HCEC 1CT (cell line): Measurements from ENCODE around the gene RIMS1.
A peak's percentile ranks its signal among the peaks of the same experiment; 100 is the strongest.

Source experiments
- DNase-seq: peaks from one replicate; pipeline ENCODE4 v3.0.0-alpha.2; 2017

RIMS1 gene

DNA sequence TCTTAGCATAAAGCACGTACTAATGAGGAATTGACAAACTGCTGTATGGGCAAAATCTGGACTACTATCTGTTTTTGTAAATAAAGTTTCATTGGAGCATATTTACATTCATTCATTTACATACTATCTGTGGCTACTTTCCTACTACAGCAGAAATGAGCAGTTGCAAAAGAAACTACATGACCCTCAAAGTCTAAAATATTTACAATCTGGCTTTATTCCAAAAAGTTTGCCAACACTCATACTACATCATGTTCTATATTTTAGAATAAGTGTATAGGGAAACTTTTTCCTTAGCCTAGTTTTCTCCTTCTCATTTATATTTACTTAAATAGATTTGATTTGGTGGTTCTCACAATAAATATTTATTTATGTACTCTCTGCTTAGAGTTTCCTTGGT, 208.2 kb downstream of the RIMS1 start:
- no peak for DNase-seq

DNA sequence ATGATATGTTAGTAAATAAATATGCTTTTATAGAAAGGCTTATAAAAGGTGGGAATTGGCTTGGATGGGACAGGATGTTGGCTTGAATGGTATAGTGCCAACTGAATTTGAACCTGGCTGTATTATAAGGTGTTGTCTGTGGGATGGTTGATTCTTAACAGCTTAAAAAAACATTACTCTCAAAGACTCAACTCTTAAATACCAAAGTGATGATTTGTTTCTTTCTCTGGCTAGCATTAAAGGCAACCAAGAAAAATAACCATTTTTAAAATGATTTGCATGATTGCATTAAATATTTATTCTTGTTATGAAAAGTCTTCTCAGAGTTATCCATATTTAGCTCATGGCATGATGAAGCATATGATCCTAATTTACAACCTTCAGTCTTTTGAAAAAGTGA, 216.2 kb downstream of the RIMS1 start:
- DNase-seq, result no peak

DNA sequence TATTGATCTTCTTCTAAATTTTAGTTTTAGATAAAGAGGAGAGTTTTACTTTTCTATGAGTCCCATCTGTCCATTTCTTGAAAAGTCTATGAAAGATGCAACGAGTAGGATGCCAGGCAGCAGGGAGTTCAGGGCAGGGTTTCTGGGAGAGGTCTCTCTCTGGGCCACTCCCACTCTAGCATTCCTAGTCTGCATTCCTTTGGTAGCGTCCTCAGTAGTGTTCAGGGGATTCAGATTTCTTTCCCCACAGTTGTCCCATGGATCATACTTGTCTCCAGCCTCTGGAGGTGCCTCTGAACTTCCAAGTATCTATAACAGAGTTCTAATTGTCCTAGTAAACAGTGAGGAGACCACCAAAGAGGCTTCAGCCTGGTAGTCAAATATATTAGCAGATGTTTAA, 225.3 kb downstream of the RIMS1 start:
- DNase-seq, result no peak

DNA sequence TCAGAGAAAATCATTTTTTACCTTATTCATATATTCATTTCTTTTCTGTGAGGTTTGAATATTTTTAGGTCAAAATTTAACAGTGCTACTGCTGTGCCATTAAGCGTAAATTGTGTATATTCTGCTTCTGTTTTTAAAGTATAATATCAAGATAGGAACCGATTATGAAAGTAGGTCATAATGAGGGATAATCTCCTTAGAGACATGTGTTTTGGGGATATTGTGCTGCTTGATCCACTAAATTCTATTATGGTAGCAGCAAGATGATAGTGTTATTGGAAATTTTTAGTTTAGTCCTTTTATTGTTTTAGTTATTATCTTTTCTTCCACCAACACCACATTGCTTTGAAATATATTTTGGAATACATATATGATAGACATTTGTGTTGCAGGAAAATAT, 244.0 kb downstream of the RIMS1 start:
- DNase-seq, result no peak

DNA sequence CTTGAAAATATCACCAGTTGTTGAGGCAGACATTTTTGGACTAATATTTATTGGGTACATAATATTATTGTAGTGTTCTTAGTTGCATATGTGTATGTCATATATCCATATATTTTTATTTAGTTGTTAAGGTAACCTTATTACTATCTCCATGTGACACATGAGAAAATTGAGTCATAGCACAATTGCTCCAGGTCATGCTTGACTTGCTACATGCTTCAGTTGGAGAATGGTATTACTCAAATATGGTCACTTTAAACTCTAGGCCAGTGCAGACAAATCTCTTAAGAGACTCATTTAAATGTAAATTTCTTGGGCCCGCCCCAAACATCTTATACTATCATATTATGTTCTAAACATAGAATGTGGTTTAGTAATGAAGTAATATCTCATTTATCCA, 246.1 kb downstream of the RIMS1 start:
- no peak for DNase-seq

DNA sequence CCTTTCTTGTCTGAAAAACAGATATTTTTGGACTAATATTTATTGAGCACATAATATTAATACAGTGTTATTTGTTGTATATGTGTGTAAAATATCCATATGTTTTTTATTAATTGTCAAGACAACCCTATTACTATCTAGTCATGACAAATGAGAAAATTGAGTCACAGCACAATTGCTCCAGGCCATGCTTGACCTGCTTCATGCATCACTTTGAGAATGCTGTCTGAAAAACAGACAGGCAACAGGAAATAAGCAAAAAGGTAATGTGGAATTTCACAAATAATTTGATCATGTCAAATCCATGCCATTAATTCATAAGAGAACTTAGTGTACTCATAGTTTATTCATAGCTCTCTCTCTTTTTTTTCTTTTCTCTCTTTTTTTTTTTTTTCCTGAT, 246.5 kb downstream of the RIMS1 start:
- no peak for DNase-seq

DNA sequence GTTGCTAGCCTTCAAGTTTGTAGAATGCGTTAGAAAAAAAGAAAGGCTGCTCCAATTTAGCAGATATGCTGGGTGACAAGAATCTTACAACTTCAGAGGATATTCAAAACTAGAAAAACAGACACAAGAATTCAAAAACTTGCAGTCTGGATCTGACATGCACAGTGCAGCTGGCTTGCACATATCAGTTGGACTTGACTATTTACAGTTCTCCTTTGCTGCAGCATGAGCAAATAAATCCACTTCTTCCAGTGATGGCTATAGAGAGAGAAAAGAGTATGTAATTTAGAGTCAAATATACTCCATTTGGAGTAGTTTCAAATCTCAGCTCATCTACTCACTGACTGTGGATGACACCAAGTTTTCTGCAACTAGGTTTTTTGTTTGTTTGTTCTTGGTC, 247.0 kb downstream of the RIMS1 start:
- no peak for DNase-seq

DNA sequence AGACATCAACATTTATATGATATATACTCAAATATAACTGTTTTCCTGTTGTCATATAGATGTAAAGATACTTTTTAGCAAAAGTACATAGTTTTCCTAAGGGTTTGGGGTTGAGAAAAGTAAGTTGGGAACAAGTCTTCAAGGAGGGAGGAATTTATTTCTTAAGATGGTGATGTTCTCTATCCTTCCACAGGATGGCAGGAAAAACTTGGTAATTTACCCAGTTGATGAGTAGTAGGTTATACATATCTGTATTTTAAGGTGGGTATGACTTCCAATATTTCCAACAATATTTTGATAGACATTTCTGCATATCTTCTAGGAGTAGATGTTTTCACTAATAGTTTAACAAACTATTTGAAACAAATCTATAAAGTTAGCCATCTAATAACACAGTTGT, 254.4 kb downstream of the RIMS1 start:
- peak; percentile 5 for DNase-seq

DNA sequence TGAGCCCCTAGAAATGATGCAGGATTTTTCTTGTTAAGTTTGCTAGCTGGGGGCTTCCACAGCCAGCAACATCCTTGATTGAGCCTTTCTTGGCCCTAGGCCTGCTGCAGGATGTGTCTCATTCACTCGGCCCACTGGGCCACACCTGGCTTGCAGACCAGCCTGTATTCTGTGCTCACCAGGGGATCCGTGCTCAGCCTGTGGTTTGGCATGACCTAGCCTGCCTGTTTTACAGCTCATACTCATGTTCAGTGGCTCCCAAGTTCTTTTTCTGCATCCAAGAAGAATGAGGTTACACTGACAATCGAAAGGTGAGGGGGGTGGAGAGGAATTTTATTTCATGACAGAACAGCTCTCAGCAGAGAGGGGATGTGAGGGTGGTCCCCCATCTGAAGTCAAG, 263.4 kb downstream of the RIMS1 start:
- DNase-seq, result no peak

DNA sequence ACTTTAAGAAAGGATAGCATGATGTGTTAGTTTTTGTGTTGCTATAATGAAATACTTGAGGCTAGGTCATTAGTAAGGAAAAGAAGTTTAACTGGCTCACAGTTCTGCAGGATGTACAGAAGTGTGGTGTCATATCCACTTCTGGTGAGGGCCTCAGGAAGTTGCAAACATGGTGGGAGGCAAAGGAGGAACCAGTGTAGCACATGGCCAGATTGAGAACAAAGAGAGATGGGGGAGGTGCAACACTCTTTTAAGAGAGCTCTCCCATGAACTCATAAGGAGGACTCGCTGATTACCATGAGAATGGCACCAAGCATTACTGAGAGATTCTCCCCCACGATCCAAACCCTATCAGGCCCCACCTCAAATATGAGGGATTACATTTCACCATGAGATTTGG, 265.4 kb downstream of the RIMS1 start:
- no peak for DNase-seq

DNA sequence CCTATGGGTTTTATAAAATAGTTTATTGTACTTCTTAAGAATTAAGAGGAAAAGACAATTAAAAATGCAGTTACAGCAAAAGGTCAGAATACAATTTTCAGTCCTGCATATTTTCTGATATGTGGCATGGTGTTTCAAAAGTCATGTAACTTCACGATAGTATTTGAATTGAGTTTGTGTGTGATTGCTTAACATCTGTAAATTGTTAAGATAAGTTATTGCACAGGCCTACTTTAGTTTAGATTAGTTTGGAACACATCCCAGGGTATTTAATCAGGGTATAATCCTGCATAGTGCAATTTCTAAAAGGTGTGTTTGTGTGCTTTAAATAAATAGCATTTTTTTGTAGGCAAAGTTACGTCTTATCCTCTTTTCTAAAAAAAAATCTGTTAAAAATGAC, 289.6 kb downstream of the RIMS1 start:
- no peak for DNase-seq

DNA sequence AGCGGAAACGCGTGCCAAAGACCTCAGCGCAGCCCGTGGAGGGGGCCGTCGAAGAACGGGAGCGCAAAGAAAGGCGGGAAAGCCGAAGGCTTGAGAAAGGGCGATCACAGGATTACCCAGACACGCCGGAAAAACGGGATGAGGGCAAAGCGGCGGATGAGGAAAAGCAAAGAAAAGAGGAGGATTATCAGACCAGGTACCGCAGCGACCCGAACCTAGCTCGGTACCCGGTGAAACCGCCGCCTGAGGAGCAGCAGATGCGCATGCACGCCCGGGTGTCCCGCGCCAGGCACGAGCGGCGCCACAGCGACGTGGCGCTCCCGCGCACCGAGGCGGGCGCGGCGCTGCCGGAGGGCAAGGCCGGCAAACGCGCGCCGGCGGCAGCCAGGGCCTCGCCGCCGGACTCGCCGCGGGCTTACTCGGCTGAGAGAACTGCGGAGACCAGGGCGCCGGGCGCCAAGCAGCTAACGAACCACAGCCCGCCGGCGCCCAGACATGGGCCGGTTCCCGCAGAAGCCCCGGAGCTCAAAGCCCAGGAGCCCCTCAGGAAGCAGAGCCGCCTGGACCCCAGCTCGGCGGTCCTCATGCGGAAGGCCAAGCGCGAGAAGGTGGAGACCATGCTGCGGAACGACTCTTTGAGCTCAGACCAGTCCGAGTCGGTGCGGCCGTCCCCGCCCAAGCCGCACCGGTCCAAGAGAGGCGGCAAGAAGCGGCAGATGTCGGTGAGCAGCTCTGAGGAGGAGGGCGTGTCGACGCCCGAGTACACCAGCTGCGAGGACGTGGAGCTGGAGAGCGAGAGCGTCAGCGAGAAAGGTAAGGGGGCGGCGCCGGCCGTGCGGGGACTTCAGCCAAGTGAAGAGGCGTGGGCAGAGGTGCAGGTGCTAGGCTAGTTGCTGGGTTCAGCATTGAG, 296.2 kb downstream of the RIMS1 start:
- no peak for DNase-seq

DNA sequence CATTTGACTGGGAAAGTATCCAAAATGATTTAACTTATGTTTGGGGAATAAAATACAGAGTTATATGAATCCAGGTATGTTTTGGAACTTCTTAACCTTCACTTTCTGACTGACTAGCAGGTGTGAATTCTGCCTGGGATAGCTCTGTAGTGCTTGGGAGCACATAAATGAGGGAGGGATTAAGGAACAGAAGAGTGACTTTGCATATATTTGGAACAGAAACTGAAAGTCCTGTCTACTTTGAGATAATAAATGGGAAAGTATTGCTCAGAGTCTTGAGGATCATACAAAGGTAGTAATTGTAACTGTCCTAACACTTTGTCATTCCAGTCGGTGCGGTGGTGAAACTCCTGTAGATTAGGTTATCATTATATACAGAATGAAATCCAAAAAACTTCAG, 317.6 kb downstream of the RIMS1 start:
- DNase-seq, result no peak

DNA sequence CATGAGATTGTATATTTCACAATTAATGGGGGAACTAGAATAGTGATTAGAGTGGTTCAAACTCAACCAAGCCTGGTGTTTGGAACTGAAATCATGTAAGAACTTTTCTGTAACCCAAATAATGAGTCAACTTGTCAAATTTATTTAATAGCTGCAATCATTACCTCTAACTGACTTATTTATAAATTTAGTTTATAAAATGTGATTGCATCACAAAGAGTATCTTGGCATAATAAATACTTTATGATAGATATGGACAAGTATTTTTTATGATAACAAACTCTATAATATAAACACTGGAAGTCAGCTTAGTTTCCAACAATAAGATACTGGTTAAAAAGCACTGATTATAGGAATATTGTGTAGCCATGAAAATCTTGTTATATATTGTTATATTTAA, 319.1 kb downstream of the RIMS1 start:
- DNase-seq, result no peak

DNA sequence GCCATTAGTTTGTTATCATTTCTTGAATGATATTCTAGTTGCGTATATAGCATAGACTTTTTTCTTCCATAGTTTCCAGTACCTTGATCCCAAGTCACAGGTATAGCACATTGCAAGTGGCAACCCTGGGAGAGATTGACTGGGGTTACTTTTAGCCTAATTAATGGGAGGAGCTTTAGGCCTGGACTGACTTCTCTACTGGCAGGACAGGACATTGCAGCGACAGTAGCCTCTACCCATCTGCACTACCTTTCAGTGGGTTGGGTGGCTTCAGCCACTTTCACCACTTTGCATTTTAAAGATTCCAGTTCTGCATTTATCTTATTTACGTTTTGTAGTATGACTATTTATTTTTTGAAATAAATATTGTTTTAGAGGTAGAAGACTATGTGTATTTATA, 320.3 kb downstream of the RIMS1 start:
- no peak for DNase-seq

DNA sequence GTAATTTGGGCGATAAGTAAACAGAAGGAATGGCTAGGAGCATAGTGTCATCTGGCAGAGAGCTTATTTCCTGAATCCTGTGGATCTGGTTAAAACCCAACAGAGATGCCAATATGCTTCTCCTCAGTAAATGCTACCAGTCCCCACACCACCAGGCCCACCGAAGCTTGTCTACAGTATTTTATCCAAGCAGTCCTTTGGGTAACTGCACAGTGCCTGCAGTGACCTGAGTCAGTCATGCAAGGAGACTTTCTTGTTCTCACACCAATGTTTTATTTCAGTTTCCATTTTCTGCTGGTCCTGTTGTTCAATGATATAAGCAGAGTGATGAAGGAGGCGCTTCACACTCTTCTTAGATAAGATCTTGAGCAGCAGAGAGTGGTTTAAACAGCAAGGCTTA, 326.3 kb downstream of the RIMS1 start:
- DNase-seq, result no peak

DNA sequence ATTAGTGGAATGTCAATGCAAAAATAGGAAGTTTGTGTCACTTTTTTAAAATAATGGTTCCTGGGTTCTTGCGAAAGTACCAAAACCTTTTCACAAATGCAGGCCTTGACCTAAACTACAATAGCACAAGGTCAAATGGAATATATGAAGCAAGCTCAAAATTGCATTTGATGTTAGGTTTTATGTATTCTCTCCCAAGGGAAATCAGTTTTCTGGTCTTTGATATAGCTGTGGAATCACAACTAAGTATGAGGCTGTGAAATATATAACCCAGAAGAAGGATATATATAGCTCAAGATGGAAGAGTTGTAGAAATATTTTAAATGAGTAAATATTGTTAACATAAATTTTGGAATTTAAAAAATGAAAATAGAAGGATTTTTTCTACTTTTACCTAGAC, 327.3 kb downstream of the RIMS1 start:
- DNase-seq, result no peak

DNA sequence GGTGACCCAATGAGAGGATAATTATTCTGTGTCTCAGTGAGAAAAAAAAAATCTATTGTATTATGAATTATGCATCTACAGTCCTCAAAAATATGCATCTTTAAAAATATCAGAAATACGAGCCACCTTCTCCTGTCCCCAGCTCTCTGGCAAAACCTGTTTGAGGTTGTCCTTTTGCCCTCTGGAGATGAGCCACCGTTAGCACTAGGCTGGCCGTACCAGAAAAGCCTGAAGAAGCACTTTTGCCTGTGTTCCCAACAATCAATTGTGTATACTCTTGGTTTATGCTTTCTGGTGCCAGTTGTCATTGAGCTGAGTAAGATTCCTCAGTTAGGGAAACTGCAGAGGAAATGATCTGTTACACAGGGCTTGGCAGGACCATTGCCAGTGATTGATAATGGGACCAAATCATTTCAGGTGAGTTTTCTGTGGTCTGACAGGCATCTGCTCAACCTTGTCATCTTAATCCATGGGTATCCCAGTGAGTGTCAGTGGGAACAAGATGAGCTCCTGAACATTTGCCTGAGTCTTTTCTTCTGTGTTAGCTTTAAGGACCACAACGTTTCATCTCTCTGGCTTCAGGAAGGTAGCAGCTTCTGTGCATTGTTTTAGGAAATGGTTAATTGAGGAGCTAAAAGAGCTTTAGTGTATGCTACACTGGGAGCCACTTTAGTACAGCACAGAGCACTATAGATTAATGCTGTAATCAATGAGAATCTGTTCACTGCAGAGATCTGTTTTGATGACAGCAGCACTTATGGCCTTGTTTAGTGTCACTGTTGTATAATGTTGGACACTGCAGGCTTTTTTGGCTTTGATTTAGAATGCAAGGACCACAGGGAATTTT, 330.1 kb downstream of the RIMS1 start:
- no peak for DNase-seq

DNA sequence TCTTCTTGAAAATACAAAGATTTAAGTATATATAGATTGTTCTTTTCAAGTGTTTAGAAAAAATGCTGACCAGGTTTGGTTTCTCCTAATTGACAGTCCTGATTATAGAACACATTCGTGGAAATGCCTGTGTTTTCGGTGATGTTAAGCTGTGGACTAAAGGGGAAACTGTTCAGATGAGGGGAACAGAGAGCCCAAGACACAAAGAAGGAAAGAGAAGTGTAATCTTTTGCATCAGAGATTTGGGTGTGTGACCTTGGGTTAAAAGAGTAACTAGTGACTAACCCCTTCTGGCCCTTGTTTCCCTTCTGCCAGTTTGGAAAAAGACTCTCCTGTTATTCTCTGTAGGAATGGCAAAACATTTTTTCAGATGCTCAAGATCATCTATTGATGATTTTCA, 331.3 kb downstream of the RIMS1 start:
- DNase-seq, result no peak

DNA sequence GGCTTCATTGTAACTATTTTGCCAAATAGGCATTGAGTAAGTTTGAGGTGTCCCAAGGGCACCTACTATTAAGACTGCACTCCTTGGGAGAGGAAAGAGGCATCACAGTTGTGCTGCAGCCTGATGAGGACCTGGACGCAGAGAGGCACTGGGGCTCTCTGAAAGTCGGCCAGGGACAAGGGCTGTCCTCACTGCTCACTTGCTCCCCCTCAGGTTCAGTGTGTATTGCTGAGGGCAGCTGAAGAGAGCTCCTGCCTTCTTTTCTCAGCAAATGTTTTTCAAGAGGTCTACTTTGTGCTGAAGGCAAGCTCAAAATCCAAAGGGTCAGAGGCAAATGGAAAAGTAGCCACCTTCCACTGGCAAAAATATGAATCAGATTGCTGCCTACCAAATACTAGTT, 331.8 kb downstream of the RIMS1 start:
- peak; percentile 54 for DNase-seq

DNA sequence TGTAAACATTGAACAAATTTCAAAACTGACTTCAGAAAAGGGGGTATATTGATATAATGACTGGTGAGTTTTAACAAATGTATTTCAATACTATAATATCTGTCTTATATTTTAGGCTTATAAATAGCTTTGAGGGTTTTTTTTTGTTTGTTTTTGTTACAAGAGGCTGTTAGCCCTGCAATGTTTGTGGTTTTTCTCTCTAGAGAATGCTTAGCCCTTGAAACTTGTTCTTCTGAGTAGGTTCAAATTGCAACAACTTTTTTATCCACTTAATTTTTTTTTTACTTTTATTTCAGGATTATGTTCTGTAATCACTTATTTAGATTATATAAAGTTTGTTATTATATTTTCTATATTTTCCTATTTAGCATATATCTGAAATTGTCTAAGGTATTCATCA, 333.2 kb downstream of the RIMS1 start:
- DNase-seq, result no peak

DNA sequence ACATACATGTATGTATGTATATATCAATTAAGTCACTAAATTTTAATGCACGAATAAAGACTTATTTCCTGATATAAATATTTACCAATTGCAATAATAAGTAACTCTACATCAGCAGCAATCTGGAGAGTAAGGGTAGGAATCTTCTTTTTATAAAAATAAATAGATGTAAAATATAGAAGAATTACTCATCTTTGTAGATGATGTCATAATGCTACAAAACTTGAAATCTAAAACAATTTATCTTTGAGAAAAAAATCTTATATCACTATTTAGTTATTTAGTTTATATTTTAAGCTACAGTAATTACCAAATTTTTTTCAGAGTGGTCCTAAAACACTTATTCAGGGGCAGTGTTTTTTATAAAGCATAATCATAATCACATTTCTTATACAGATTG, 351.7 kb downstream of the RIMS1 start:
- no peak for DNase-seq

DNA sequence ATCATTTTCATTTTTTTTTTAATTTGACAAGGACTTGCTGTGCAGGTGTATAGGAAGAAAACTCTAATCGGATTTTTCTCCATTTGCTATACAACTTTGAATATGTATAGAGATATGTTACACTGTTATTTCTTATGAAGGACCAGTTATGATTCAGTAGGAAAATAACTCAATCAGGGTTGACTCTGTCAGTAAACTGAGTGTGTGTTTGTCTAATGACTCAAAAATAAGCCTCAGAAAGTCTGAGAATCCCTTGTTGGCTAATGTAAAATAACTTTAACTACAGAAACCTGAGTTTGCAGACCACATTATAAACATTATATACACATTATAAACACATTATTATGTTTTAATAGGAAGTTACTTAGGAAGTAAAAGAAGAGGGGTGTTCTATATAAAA, 352.6 kb downstream of the RIMS1 start:
- DNase-seq, result peak; percentile 28

DNA sequence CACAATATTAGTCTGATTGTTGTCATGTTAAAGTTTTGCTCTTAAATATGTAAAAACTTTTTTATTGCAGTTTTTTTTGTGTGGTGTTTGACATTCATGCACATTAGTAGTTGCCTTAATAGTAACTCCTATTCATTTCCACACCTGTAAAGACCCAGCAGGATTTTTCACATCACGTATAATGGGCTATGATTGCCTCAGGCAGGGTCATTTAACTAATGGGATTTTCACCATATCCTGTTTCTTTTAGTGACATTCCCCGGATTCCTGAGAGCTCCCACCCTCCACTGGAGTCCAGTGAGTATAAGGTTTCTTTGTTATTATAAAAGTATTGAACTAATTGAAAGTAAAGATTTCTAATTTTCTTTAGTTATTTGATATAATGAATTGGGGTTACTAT, 359.2 kb downstream of the RIMS1 start:
- DNase-seq, result no peak
